ENCODE measurements around the gene PLCB4.

DNA sequence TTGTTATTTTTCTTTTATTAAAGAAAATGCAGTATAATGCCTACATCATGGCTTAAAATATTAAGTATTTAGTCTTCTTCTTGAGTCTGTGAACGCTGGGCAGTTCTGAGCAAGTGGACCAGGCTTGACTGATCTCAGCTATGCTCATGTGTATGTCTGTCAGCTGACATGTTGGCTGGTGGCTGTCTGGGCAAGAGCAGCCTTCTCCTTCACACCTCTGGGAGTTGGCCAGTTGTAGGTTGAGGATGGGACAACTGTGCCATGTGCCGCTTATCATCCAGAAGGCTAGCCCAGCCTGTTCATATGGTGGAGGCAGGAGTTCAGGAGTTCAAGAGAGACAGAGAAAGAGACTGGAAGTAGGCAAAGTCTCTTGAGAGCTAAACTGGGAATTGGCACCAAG is 175.9 kb downstream of the PLCB4 start:
- TF ChIP-seq, protein P1, sequence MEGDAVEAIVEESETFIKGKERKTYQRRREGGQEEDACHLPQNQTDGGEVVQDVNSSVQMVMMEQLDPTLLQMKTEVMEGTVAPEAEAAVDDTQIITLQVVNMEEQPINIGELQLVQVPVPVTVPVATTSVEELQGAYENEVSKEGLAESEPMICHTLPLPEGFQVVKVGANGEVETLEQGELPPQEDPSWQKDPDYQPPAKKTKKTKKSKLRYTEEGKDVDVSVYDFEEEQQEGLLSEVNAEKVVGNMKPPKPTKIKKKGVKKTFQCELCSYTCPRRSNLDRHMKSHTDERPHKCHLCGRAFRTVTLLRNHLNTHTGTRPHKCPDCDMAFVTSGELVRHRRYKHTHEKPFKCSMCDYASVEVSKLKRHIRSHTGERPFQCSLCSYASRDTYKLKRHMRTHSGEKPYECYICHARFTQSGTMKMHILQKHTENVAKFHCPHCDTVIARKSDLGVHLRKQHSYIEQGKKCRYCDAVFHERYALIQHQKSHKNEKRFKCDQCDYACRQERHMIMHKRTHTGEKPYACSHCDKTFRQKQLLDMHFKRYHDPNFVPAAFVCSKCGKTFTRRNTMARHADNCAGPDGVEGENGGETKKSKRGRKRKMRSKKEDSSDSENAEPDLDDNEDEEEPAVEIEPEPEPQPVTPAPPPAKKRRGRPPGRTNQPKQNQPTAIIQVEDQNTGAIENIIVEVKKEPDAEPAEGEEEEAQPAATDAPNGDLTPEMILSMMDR (IDR thresholded peaks at IDR 0.05): no peak
- no peak for TF ChIP-seq POLR2A (IDR thresholded peaks at IDR 0.05)

All from adrenal gland (tissue), 5 donors.